ENCODE results near the gene LIMD2. TPM values are rescaled to one million over a fixed set of nuclear protein-coding genes. Genes with fewer than 3 reads are reported as not detected.

The LIMD2 gene
- total and polyA plus RNA-seq, 2 of the 8 experiments (the other 6 are each of a cell fraction or from before 2014, with no cell fraction given): 72.0 to 77.2 TPM

- no peaks in the 10 kb centered on the region for H3K27me3 ChIP-seq (replicated peaks in 1 of 4; ENCODE audit: control insufficient read depth in 3 of 4, extremely low read depth in 1 of 4, insufficient read depth in 3 of 4, low read length in 3 of 4)
- no peak overlapping the region for H2BK20ac ChIP-seq (ENCODE audit: low read length)
- H2AK5ac ChIP-seq (ENCODE audit: low read depth, low read length): no peak overlapping the region
- no peak overlapping the region for H3K9ac ChIP-seq (replicated peaks in 1 of 4; ENCODE audit: extremely low read depth in 1 of 4, low read depth in 3 of 4, low read length in 3 of 4)
- no peaks in the 10 kb centered on the region for H3K9me3 ChIP-seq (ENCODE audit: insufficient read depth in 2 of 2, low read depth in 1 of 2, low read length in 1 of 2)
- no peak overlapping the region for H3K14ac ChIP-seq (ENCODE audit: insufficient read length)
- FAIRE-seq (no peak), DNase-seq (ENCODE audit: low read depth in 1 of 2, low spot score in 2 of 2) (no peak)
- no peak overlapping the region for H2BK5ac ChIP-seq (ENCODE audit: low read depth, low read length)
- H3K36me3 ChIP-seq (ENCODE audit: control insufficient read depth in 2 of 4, insufficient read depth in 4 of 4, low read length in 3 of 4): peaks cover 4 to 17% (median 9%) of the 10 kb centered on the region in 4 experiments; a peak in 5 of 8 replicates
- no peak overlapping the region for H3K18ac ChIP-seq (ENCODE audit: extremely low read depth, low read length)
- no peak overlapping the region for H3K4me2 ChIP-seq (ENCODE audit: insufficient read depth in 1 of 2, low read depth in 2 of 2, low read length in 2 of 2)
- no peak overlapping the region for H4K5ac ChIP-seq (ENCODE audit: insufficient read length, low read depth, low read length)
- H2AFZ ChIP-seq (ENCODE audit: low read length): no peak overlapping the region
- H3K23me2 ChIP-seq (ENCODE audit: low read depth, low read length): peaks cover under 1% of the 10 kb centered on the region; the same call in 1 of the 2 replicates
- peaks cover 0 to 17% (median 7%) of the 10 kb centered on the region in 4 experiments; a peak in 5 of 7 replicates for H3K4me1 ChIP-seq (replicated peaks in 1 of 4; ENCODE audit: control insufficient read depth in 3 of 4, insufficient read depth in 4 of 4, low read length in 3 of 4)
- H4K20me1 ChIP-seq (replicated peaks in 1 of 2; ENCODE audit: control insufficient read depth in 1 of 2, insufficient read depth in 2 of 2, low read length in 2 of 2): peaks cover 3 to 6% of the 10 kb centered on the region in 2 experiments
- H3K4ac ChIP-seq (replicated peaks; ENCODE audit: insufficient read length, low read depth, low read length): no peak overlapping the region
- no peak overlapping the region for H3K56ac ChIP-seq (replicated peaks; ENCODE audit: insufficient read length, low read depth, low read length)
- H3K79me2 ChIP-seq (ENCODE audit: control insufficient read depth in 1 of 2, insufficient read depth in 2 of 2, low read length in 2 of 2): no peaks in the 10 kb centered on the region
- CTCF ChIA-PET (ENCODE audit: partially characterized antibody): interaction anchor here (0.7 to 7.3 kb wide), 15 partner anchors 12 to 292 kb away, joined by 3 to 65 read pairs (median 6); no protein-coding TSS in a partner anchor
- no peak overlapping the region for H3K23ac ChIP-seq (ENCODE audit: insufficient read length)
- H3K4me3 ChIP-seq (ENCODE audit: extremely low read depth in 1 of 4, insufficient read depth in 2 of 4, low read depth in 3 of 4, low read length in 4 of 4): no peak overlapping the region
- no peak overlapping the region for H2BK12ac ChIP-seq (ENCODE audit: low read depth, low read length)
- H3K27ac ChIP-seq (ENCODE audit: low read depth, low read length): no peak overlapping the region
- H3K79me1 ChIP-seq (ENCODE audit: low read depth, low read length): no peaks in the 10 kb centered on the region
- TF ChIP-seq GABPA (IDR thresholded peaks at IDR 0.05; ENCODE audit: borderline replicate concordance, insufficient read depth, low read length): no peak
- TF ChIP-seq POLR2AphosphoS5 (IDR thresholded peaks at IDR 0.05; ENCODE audit: low read depth, low read length): no peak
- no peak for TF ChIP-seq HDAC6 (IDR thresholded peaks at IDR 0.05; ENCODE audit: low read depth, low read length)
- TF ChIP-seq ATF3 (IDR thresholded peaks at IDR 0.05; ENCODE audit: insufficient read depth, low read depth, low read length): no peak
- H2BK15ac ChIP-seq (ENCODE audit: low read length): no peak overlapping the region
- H2BK120ac ChIP-seq (replicated peaks; ENCODE audit: low read depth, low read length): no peak overlapping the region
- POLR2A ChIA-PET (ENCODE audit: partially characterized antibody): interaction anchor here (0.6 to 2.3 kb wide), 4 partner anchors 11 to 142 kb away, joined by 3 to 9 read pairs (median 4); partner anchors contain the start of gene STRADA
- WGBS, 2 experiments (ENCODE audit: extremely low coverage in 1 of 2, insufficient coverage in 1 of 2, insufficient read length in 1 of 2, insufficient replicate concordance in 2 of 2, low coverage in 1 of 2, low lambda C conversion rate in 2 of 2, missing lambda C conversion rate in 1 of 2): 92% methylated on average over 18 of the region's 18 CpGs; no CpG with 5 or more reads in 1 of the 2 experiments
- H4K91ac ChIP-seq (replicated peaks; ENCODE audit: insufficient read length, low read length): no peak overlapping the region
- H4K8ac ChIP-seq (ENCODE audit: extremely low read depth, insufficient read depth, low read length): no peak overlapping the region
Measured at GRCh38 chr17:63693411-63694113, 6.4 kb downstream of the LIMD2 start.
